HG02678 (cell line): ENCODE results near the gene ARHGAP29.
A peak's percentile ranks its signal among the peaks of the same experiment; 100 is the strongest.

Experiments used
- ATAC-seq: cut with Tn5 transposase; IDR thresholded peaks from one replicate; pipeline ENCODE4 v1.9.1; 2021; ENCODE audit warnings: mild to moderate bottlenecking, moderate library complexity; ENCODE audit not compliant: unreplicated experiment

The ARHGAP29 gene

DNA sequence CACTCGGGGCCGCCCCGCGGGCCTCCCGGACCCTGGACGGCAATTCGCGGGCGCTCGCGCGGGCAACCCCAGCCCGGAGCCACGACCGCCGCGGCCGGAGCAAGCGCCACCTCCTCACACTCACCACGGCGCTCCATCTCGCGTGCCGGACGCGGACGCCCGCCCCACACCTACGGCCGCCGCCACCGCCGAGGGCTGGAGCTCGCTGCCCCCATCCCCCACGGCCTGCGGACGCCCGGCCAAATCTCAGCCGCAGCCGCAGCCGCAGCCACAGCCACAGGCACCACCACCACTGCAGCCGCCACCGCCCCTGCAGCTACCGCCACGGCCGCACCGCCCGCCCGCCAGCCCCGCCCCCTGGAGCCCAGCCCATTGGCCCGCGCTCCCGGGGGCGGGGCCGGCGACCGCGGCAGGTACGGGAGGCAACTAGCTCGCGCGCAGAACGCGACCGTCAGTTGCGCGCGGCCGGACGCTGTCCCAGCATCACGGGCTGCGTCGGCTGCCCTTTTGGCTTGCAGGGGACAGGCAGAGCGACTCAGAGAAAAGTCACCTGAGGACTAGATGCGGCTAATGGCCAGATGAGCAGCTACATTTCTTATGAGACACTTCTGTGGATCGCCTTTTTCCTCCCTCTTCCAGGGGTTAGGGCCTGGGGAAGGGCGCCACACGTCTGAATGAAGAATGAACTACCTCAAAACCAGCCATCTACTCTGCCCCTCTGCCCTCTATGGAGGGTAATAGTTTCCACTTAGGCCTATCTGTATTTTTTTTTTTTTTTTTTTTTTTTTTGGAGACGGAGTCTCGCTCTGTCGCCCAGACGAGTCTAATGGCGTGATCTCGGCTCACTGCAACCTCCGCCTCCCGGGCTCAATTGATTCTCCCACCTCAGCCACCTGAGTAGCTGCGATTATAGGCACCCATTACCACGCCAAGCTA lies at the start of gene ARHGAP29:
ARHGAP29 (minus strand) TSS at position 294 of the 936 bp plus-strand sequence. CDS start 5,973 bp downstream, outside the sequence.
- peak; percentile 91 for ATAC-seq

GRCh38 chr1:94286864-94287437 lies 49.6 kb upstream of the ARHGAP29 start:
- ATAC-seq = no peak

DNA sequence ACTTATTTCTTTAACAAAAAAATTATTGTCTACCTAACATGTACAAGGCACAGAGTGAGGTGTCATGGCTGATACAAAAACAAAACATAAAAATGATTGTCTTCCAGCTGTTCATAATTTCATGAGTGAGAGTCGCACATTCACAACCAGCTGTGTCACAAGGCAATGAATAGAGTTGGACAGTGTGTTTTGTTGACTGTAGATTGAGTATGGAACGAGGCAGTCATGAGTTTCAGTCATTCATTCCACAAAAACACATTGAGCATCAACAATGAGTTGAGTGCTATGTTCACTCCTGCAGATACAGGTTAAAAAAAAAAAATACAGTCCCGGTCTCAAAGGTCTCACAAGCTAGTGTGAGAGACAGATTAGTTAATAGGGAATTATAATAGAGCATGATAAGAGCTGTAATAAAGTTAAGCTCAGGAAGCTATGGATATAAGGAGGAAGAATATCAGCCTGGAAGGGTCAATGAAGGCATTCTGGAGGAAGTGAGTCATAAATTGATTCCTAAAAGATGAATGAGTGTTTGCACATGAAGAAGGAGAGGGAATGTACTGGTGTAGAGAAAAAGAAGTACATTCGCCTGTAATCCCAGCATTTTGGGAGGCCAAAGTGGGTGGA lies 47.8 kb upstream of the ARHGAP29 start:
- ATAC-seq = no peak

DNA sequence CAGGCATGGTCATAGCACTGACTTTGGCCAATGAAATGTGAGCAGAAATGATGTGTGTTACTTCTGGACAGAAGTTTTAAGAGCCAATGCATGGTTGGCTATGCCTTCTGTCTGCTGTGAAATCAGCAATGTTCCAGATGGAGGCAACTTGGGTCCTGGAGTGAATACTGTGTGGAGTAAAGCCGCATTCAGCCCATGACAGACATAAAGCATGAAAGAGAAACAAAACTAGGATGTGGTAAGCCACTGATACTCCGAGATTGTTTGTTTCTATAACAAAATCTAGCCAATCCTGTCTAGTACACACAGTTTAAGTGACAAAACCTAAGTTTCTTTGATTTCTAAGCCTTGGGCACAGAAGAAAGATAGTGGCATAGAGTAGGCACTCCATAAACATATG lies 47.1 kb upstream of the ARHGAP29 start:
- no peak for ATAC-seq

DNA sequence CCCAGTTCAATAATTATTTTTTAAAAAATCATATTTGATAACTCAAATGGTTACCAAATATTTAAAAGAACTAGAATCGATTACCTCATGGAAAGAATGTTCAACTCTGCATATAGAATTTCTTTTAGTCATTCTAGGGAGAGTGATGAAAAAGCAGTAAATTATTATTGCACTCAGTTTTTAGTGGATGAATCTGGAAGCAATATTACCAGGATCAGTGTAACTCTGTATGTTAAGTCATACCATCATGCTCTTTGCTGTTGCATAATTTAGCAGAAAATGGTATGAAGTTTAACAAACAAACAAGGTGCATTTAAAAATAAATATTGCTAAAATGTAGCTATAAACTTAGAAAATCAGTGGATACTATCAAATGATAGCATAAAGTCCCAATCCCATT lies 46.1 kb upstream of the ARHGAP29 start:
- ATAC-seq = no peak

DNA sequence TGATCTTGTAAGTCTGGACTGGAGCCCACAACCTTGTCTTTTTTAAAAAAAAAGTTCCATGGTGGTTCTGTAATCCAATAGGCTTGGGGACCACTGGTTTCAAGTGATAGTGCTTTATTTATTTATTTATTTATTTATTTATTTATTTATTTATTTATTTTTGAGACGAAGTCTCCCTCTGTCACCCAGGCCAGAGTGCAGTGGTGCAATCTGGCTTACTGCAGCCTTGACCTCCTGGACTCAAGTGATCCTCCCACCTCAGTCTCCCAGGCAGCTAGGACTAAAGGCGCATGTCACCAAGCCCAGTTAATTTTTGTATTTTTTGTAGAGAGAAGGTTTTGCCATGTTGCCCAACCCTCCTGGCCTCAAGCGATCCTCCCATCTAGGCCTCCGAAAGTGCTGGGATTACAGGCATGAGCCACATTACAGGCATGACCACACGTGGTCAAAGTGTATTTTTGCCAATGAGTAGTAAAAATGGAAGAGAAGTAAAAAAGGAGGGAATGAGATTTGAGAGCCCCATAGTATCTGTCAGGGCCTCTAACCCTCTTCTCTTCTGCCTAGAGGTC lies 44.8 kb upstream of the ARHGAP29 start:
- no peak for ATAC-seq

GRCh38 chr1:94281361-94282142 lies 44.2 kb upstream of the ARHGAP29 start:
- ATAC-seq = no peak

DNA sequence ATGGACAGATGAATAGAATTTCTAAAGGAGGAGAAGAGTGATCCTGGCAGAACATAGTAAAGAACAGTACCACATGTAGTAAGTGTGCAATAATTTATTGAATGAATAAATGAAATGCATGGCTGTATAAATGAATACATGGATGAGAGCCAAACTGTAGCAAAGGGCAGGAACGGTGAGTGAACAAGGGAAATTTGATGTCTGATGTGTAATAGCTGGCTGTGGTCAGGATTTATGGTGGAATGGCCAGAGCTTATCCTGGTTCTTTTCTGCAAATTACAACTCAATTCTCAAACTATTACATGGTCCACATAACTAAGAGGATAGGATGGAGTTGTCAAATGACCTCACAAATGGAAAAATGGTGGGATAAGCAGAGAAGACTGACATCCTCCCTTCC lies 43.2 kb upstream of the ARHGAP29 start:
- ATAC-seq = no peak

- no peak for ATAC-seq
Measured at GRCh38 chr1:94279462-94279861, 42.1 kb upstream of the ARHGAP29 start.

DNA sequence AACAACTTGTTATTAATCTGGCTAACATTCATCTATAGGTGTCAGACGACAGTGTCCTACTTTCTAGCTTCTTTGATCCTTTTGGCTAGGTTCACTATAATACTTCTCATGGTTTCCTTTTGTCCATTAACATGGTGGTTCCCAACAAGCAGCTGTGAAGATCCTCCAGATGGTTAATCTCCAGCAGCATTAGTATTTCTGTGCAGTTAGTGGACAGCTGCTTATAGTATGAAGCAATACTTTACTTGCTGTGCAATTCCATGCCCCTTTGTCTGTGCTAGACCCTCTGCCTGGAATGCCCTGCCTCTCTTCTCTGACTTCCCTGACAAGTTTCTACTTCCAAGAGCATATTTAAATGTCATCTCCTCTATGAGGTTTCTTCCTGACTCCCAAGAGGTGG lies 41.7 kb upstream of the ARHGAP29 start:
- ATAC-seq = no peak

GRCh38 chr1:94276988-94277434 lies 39.6 kb upstream of the ARHGAP29 start:
- no peak for ATAC-seq

- no peak for ATAC-seq
Measured at GRCh38 chr1:94275083-94275482, 37.7 kb upstream of the ARHGAP29 start.

GRCh38 chr1:94274561-94274960 lies 37.2 kb upstream of the ARHGAP29 start:
- no peak for ATAC-seq

DNA sequence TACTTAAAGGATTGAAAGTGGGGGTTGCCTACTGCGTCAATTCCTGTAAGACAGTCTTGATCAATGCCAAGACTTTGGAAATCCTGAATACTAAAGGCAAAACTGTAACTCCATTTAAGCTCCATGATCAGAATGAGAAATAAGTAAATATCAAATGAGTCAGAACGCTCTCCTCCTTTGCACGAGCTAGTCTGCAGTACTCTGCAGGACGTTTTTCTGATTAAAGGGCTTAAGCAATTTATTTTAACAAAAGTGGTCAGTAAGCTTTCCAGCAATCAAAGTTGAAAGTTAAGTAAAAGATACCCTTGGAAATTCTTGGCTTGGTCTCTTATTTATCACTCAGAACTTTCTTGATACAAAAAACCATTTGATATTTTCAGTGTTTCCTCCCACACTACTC lies 35.7 kb upstream of the ARHGAP29 start:
- ATAC-seq = no peak

DNA sequence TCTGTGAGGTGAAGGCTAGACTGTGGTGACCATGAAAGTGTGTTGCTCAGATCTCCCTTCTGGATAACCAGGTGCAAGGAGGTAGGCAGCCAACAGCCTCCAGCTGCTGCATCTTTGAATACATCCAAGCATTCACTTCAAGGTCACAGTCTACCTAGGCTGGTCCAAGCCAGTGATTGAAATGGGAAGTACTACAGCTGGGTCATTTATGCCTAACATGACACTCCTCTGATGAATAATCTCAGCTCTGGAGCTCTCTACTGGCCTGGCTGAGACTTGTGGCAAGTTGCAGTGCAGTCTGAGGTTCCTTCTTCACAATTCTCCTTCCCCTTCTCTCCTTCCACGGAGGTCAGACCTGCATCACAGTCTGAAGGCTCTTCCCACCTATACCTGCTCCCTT lies 35.0 kb upstream of the ARHGAP29 start:
- no peak for ATAC-seq

- ATAC-seq = no peak
Measured at GRCh38 chr1:94271373-94271772, 34.0 kb upstream of the ARHGAP29 start.

DNA sequence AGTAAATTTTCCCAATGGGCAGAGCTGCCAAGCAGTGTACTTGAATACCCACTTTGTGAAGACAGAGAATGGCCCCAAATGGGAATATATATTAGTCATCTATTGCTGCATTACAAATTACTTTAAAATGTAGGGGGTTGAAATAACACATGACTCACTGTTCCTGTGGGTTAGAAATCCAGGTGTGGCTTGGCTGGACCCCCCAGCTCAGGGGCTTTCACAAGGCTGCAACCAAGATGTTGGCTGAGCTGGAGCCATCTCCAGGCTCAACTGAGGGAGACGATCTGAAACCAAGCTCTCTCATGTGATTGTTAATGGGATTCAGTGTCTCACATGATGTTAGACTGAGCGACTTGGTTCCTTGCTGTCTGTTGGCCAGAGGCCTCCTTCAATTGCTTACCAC lies 33.4 kb upstream of the ARHGAP29 start:
- ATAC-seq = no peak

DNA sequence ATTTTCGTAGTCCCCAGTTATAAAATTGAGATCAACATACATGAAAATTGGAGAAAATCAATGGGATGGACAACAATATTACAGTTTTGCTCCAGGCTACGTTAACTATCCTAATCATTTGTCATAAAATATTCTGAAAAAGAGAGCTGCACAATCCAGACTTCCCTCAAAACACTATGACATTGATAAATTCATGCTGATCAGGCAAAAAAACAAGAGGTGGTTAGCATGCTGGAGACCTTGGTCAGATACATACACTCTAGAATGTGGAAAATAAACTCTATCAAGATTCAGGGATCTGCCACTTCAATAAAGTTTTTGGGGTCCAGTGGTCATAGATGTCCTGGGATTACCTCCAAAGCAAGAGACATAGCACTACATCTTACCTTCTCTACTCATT lies 32.5 kb upstream of the ARHGAP29 start:
- no peak for ATAC-seq

DNA sequence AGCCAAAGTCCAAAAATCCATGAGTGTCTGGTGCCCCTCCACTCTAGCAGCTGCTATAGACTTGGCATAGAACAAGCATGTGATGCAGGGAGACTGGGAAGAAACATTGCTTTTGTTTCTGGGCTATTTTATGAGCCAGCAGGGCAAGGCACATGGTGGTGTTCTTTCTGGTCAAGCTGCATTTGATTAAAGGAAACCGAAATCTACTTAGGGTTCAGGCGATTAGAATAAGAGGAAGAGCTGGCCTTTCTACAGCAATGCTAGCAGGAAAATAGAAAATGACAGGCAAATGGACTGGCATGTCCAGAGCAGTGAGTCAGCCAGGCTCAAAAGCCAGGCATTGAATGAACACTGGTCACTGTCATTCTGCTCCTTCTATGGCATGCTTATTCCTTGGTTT lies 28.5 kb upstream of the ARHGAP29 start:
- no peak for ATAC-seq

GRCh38 chr1:94265011-94265422 lies 27.6 kb upstream of the ARHGAP29 start:
- ATAC-seq = no peak
